OCI-LY7 (cell line): ENCODE data around the gene ERN2. TPM values are rescaled to one million over a fixed set of nuclear protein-coding genes. Genes with fewer than 3 reads are reported as not detected.

Experiments
- BruUV-seq: library from RNA; stranded (reverse); fragments of 400-500 nt; replicated peaks from 2 replicates; lab custom pipeline; 2021; lab: Mats Ljungman, UMichigan
- CTCF ChIA-PET: fragments of 300-600 bp; sonication (Branson Sonifier 250); formaldehyde crosslinking; loops from one replicate; lab custom pipeline; 2022; ENCODE audit warnings: antibody characterized with exemption; ENCODE audit not compliant: unreplicated experiment; lab: Charles Lee
- POLR2A ChIA-PET: fragments of 300-600 bp; sonication (Branson Sonifier 250); formaldehyde crosslinking; loops from one replicate; lab custom pipeline; 2022; ENCODE audit warnings: antibody characterized with exemption; lab: Charles Lee
- DNase-seq: peaks from one replicate; pipeline ENCODE4 v3.0.0-alpha.2; 2015; ENCODE audit warnings: low spot score
- H2AFZ ChIP-seq: fragments of 200-600 bp; sonication (generic), shearing (Covaris generic); 2 replicates; pipeline ENCODE4 v1.6.1; 2014; ENCODE audit warnings: mild to moderate bottlenecking, antibody characterized with exemption, low read length, moderate library complexity
- H3K27ac ChIP-seq: fragments of 200-600 bp; sonication (generic); 2 replicates; pipeline ENCODE4 v1.5.1; 2014; ENCODE audit warnings: mixed run types, low read depth, mild to moderate bottlenecking, moderate library complexity, low read length, inconsistent platforms; ENCODE audit not compliant: poor library complexity, severe bottlenecking
- H3K36me3 ChIP-seq: fragments of 200-600 bp; sonication (generic); 2 replicates; pipeline ENCODE4 v1.6.1; 2014; ENCODE audit warnings: mild to moderate bottlenecking, antibody characterized with exemption, low read length, moderate library complexity, mixed read lengths; ENCODE audit not compliant: insufficient read depth
- H3K4me1 ChIP-seq: fragments of 200-600 bp; sonication (generic); 2 replicates; pipeline ENCODE4 v1.5.1; 2014; ENCODE audit warnings: mild to moderate bottlenecking, low read length; ENCODE audit not compliant: insufficient read depth, poor library complexity, severe bottlenecking
- H3K4me2 ChIP-seq: fragments of 200-600 bp; sonication (generic); 2 replicates; pipeline ENCODE4 v1.6.1; 2014; ENCODE audit warnings: mild to moderate bottlenecking, low read length
- H3K4me3 ChIP-seq: fragments of 200-600 bp; sonication (generic); 2 replicates; pipeline ENCODE4 v1.5.1; 2014; ENCODE audit warnings: mild to moderate bottlenecking, low read depth, low read length; ENCODE audit not compliant: poor library complexity, severe bottlenecking
- H3K79me2 ChIP-seq: fragments of 200-600 bp; sonication (generic); 2 replicates; pipeline ENCODE4 v1.6.1; 2016; ENCODE audit warnings: low read depth, mild to moderate bottlenecking, low read length, moderate library complexity, mixed read lengths; ENCODE audit not compliant: insufficient read depth
- H3K9me2 ChIP-seq: fragments of 200-600 bp; sonication (generic); 2 replicates; pipeline ENCODE4 v1.6.1; 2016; ENCODE audit warnings: mild to moderate bottlenecking, low read length, mixed read lengths; ENCODE audit not compliant: insufficient read depth
- H3K9me3 ChIP-seq: fragments of 200-600 bp; sonication (generic); 2 replicates; pipeline ENCODE4 v1.6.1; 2014; ENCODE audit warnings: mild to moderate bottlenecking, mixed run types, low read length, mixed read lengths
- H4K20me1 ChIP-seq: fragments of 200-600 bp; sonication (generic); 2 replicates; pipeline ENCODE4 v1.6.1; 2014; ENCODE audit warnings: mild to moderate bottlenecking, antibody characterized with exemption, low read length, moderate library complexity, mixed read lengths; ENCODE audit not compliant: insufficient read depth
- CTCF ChIP-seq: fragments of 200-600 bp; sonication (generic); conservative IDR thresholded peaks from 2 replicates; pipeline ENCODE4 v1.5.1; 2014; ENCODE audit warnings: mild to moderate bottlenecking, antibody characterized with exemption, low read length, moderate library complexity, mixed read lengths
- EZH2phosphoT487 ChIP-seq: fragments of 200-600 bp; sonication (generic); IDR thresholded peaks from 2 replicates; pipeline ENCODE4 v1.6.1; 2018; ENCODE audit warnings: low read depth, borderline replicate concordance, mild to moderate bottlenecking, mixed run types, antibody characterized with exemption, low read length, moderate library complexity, mixed read lengths
- intact Hi-C: fragments of 100-400 bp; cut with micrococcal nuclease; formaldehyde crosslinking; loops from one replicate; pipeline ENCODE4 v1.10.0; 2022; ENCODE audit not compliant: unreplicated experiment
- total RNA-seq, 2 experiments: library from RNA; depleted of rRNA in 1 of 2; stranded (reverse); fragments of >200 nt in 1 of 2; shearing (Covaris generic) in 1 of 2; gene quantifications; 2 replicates each; pipeline ENCODE4 v1.2.3, GENCODE V29; 2014 to 2022

Gene ERN2
- total RNA-seq, 2 experiments from 2014 or later = 1.2 to 2.5 TPM

GRCh38 chr16:23689442-23690187 lies 23.4 kb downstream of the ERN2 start:
- DNase-seq = no peak
- Histone ChIP-seq H3K36me3 (peaks cover 79% of the 10 kb centered on the region), H4K20me1 (no peaks in the 10 kb centered on the region), H3K79me2 (peaks cover 4% of the 10 kb centered on the region; the same call in 1 of the 2 replicates), H3K4me2 (no peak overlapping the region), H2AFZ (no peak overlapping the region), H3K9me3 (no peaks in the 10 kb centered on the region), H3K4me3 (no peak overlapping the region), H3K27ac (no peak overlapping the region), H3K4me1 (no peaks in the 10 kb centered on the region), H3K9me2 (no peaks in the 10 kb centered on the region)
- ChIA-PET CTCF (no interaction called here), POLR2A (interaction anchor here (0.9 kb wide), 2 partner anchors 26 to 399 kb away, joined by 3 read pairs; no protein-coding TSS in a partner anchor)
- TF ChIP-seq EZH2phosphoT487 (no peak), CTCF (no peak)
- intact Hi-C loops = no loop called here
- BruUV-seq = TSS peak; percentile 74

GRCh38 chr16:23687034-23687808 lies 25.8 kb downstream of the ERN2 start:
- POLR2A ChIA-PET = interaction anchor here (0.6 to 1.7 kb wide), 3 partner anchors 7 to 349 kb away, joined by 3 to 5 read pairs (median 4); no protein-coding TSS in a partner anchor
- Histone ChIP-seq H3K4me3 (no peak overlapping the region), H3K9me3 (no peaks in the 10 kb centered on the region), H3K36me3 (peaks cover 96% of the 10 kb centered on the region), H3K4me1 (no peaks in the 10 kb centered on the region), H4K20me1 (no peaks in the 10 kb centered on the region), H3K79me2 (peaks cover 10% of the 10 kb centered on the region), H2AFZ (no peak overlapping the region), H3K9me2 (no peaks in the 10 kb centered on the region), H3K4me2 (no peak overlapping the region), H3K27ac (no peak overlapping the region)
- CTCF ChIA-PET = no interaction called here
- BruUV-seq = no TSS peak
- intact Hi-C loops = no loop called here
- no peak for DNase-seq
- TF ChIP-seq CTCF (no peak), EZH2phosphoT487 (no peak)
